K562 (cell line): ENCODE data around the gene DNMBP. TPM values are rescaled to one million over a fixed set of nuclear protein-coding genes. Genes with fewer than 3 reads are reported as not detected.

Experiments used
- HDAC6 ChIP-seq: IDR thresholded peaks from 2 replicates; pipeline ENCODE4 v1.6.1; 2012; ENCODE audit warnings: low read depth, mild to moderate bottlenecking, control low read depth, inconsistent platforms, low read length, moderate library complexity
- KLF1 ChIP-seq: fragments of 450-650 bp; IDR thresholded peaks from 2 replicates; pipeline ENCODE4 v1.6.1; 2016; ENCODE audit warnings: missing genetic modification characterization, missing compliant biosample characterization
- MCM2 ChIP-seq: fragments of 450-650 bp; IDR thresholded peaks from 2 replicates; pipeline ENCODE4 v1.6.1; 2017; ENCODE audit warnings: low read depth, mild to moderate bottlenecking
- STAT5A ChIP-seq: IDR thresholded peaks from 2 replicates; pipeline ENCODE4 v1.6.1; 2012; ENCODE audit warnings: low read length, inconsistent platforms, borderline replicate concordance
- TEAD2 ChIP-seq: fragments of 450-650 bp; IDR thresholded peaks from 2 replicates; pipeline ENCODE4 v1.6.1; 2016; ENCODE audit warnings: missing genetic modification characterization, control low read depth, missing compliant biosample characterization
- THAP12 ChIP-seq: fragments of 250-450 bp; sonication (Bioruptor Pico); IDR thresholded peaks from 2 replicates; pipeline ENCODE4 v1.9.0; 2021; ENCODE audit warnings: mild to moderate bottlenecking, inconsistent platforms
- ZFX ChIP-seq: sonication (generic); formaldehyde crosslinking; IDR thresholded peaks from 2 replicates; pipeline ENCODE4 v1.8.0; 2022; ENCODE audit warnings: mild to moderate bottlenecking, missing genetic modification reagents, moderate library complexity
- polyA plus RNA-seq, 8 experiments: library from polyadenylated mRNA; depleted of rRNA in 4 of 8; stranded (reverse) in 5 of 8; unstranded in 3 of 8; fragments of >200 nt; fragmentation: Nextera tagmentation in 2 of 8; fragmentation: Illumina TruSeq in 1 of 8; extraction: Ambion mirVana in 2 of 8; extraction: Trizol in 1 of 8; gene quantifications; 2 replicates each; pipeline versions ENCODE4 v1.2.1 to v1.2.3, GENCODE V29; 2011 to 2014; ENCODE audit warnings: inconsistent platforms in 1 of 8, missing spikeins in 1 of 8
- total RNA-seq, 7 experiments: library from RNA; depleted of rRNA in 6 of 7; stranded (reverse); fragments of >200 nt in 6 of 7; fragmentation: Illumina TruSeq in 2 of 7; extraction: Trizol in 2 of 7; gene quantifications; 2 replicates each; pipeline versions ENCODE4 v1.2.1 to v1.2.3, GENCODE V29; 2011 to 2021; ENCODE audit warnings: low replicate concordance in 1 of 7
- TF ChIP-seq, protein P1 (sequence below): fragments of 450-650 bp; IDR thresholded peaks from 2 replicates; pipeline ENCODE4 v1.6.1; 2016; ENCODE audit warnings: mild to moderate bottlenecking, moderate library complexity
- TF ChIP-seq, protein P2 (sequence below), 3 experiments: fragments of 200-800 bp in 1 of 3; sonication (Bioruptor generic) in 1 of 3; sonication (generic) in 1 of 3; formaldehyde crosslinking in 1 of 3; IDR thresholded peaks; 2 replicates each; pipeline versions ENCODE4 v1.6.1 to v1.8.0; 2016 to 2022; ENCODE audit warnings: mild to moderate bottlenecking in 2 of 3, missing compliant biosample characterization in 2 of 3, missing genetic modification characterization in 2 of 3, missing genetic modification reagents in 1 of 3
- TF ChIP-seq, protein P3 (sequence below): fragments of 250-450 bp; sonication (Bioruptor Pico); IDR thresholded peaks from 2 replicates; pipeline ENCODE4 v1.4.0; 2020; ENCODE audit warnings: borderline replicate concordance

The DNMBP gene
- total and polyA plus RNA-seq, 9 of the 15 experiments (the other 6 are each of a cell fraction or from before 2014, with no cell fraction given): 0.83 to 3.7 (median 2.2) TPM

- TF ChIP-seq, protein P1, sequence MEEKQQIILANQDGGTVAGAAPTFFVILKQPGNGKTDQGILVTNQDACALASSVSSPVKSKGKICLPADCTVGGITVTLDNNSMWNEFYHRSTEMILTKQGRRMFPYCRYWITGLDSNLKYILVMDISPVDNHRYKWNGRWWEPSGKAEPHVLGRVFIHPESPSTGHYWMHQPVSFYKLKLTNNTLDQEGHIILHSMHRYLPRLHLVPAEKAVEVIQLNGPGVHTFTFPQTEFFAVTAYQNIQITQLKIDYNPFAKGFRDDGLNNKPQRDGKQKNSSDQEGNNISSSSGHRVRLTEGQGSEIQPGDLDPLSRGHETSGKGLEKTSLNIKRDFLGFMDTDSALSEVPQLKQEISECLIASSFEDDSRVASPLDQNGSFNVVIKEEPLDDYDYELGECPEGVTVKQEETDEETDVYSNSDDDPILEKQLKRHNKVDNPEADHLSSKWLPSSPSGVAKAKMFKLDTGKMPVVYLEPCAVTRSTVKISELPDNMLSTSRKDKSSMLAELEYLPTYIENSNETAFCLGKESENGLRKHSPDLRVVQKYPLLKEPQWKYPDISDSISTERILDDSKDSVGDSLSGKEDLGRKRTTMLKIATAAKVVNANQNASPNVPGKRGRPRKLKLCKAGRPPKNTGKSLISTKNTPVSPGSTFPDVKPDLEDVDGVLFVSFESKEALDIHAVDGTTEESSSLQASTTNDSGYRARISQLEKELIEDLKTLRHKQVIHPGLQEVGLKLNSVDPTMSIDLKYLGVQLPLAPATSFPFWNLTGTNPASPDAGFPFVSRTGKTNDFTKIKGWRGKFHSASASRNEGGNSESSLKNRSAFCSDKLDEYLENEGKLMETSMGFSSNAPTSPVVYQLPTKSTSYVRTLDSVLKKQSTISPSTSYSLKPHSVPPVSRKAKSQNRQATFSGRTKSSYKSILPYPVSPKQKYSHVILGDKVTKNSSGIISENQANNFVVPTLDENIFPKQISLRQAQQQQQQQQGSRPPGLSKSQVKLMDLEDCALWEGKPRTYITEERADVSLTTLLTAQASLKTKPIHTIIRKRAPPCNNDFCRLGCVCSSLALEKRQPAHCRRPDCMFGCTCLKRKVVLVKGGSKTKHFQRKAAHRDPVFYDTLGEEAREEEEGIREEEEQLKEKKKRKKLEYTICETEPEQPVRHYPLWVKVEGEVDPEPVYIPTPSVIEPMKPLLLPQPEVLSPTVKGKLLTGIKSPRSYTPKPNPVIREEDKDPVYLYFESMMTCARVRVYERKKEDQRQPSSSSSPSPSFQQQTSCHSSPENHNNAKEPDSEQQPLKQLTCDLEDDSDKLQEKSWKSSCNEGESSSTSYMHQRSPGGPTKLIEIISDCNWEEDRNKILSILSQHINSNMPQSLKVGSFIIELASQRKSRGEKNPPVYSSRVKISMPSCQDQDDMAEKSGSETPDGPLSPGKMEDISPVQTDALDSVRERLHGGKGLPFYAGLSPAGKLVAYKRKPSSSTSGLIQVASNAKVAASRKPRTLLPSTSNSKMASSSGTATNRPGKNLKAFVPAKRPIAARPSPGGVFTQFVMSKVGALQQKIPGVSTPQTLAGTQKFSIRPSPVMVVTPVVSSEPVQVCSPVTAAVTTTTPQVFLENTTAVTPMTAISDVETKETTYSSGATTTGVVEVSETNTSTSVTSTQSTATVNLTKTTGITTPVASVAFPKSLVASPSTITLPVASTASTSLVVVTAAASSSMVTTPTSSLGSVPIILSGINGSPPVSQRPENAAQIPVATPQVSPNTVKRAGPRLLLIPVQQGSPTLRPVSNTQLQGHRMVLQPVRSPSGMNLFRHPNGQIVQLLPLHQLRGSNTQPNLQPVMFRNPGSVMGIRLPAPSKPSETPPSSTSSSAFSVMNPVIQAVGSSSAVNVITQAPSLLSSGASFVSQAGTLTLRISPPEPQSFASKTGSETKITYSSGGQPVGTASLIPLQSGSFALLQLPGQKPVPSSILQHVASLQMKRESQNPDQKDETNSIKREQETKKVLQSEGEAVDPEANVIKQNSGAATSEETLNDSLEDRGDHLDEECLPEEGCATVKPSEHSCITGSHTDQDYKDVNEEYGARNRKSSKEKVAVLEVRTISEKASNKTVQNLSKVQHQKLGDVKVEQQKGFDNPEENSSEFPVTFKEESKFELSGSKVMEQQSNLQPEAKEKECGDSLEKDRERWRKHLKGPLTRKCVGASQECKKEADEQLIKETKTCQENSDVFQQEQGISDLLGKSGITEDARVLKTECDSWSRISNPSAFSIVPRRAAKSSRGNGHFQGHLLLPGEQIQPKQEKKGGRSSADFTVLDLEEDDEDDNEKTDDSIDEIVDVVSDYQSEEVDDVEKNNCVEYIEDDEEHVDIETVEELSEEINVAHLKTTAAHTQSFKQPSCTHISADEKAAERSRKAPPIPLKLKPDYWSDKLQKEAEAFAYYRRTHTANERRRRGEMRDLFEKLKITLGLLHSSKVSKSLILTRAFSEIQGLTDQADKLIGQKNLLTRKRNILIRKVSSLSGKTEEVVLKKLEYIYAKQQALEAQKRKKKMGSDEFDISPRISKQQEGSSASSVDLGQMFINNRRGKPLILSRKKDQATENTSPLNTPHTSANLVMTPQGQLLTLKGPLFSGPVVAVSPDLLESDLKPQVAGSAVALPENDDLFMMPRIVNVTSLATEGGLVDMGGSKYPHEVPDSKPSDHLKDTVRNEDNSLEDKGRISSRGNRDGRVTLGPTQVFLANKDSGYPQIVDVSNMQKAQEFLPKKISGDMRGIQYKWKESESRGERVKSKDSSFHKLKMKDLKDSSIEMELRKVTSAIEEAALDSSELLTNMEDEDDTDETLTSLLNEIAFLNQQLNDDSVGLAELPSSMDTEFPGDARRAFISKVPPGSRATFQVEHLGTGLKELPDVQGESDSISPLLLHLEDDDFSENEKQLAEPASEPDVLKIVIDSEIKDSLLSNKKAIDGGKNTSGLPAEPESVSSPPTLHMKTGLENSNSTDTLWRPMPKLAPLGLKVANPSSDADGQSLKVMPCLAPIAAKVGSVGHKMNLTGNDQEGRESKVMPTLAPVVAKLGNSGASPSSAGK: peak; percentile 45; the same call in 1 of the 2 replicates
- TF ChIP-seq, protein P2, sequence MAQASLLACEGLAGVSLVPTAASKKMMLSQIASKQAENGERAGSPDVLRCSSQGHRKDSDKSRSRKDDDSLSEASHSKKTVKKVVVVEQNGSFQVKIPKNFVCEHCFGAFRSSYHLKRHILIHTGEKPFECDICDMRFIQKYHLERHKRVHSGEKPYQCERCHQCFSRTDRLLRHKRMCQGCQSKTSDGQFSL (CRISPR knock-in tag; IDR thresholded peaks at IDR 0.05): no peak
- TF ChIP-seq, protein P2 (tag; IDR thresholded peaks at IDR 0.05): no peak
- no peak for TF ChIP-seq KLF1
- no peak for TF ChIP-seq MCM2
- TF ChIP-seq THAP12: no peak
- peak; percentile 23; the same call in 1 of the 2 replicates for TF ChIP-seq ZFX
- no peak for TF ChIP-seq STAT5A
- TF ChIP-seq, protein P3, sequence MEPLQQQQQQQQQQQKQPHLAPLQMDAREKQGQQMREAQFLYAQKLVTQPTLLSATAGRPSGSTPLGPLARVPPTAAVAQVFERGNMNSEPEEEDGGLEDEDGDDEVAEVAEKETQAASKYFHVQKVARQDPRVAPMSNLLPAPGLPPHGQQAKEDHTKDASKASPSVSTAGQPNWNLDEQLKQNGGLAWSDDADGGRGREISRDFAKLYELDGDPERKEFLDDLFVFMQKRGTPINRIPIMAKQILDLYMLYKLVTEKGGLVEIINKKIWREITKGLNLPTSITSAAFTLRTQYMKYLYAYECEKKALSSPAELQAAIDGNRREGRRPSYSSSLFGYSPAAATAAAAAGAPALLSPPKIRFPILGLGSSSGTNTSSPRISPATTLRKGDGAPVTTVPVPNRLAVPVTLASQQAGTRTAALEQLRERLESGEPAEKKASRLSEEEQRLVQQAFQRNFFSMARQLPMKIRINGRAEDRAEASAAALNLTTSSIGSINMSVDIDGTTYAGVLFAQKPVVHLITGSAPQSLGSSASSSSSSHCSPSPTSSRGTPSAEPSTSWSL: no peak
- no peak for TF ChIP-seq HDAC6
- TF ChIP-seq TEAD2: no peak
These were observed 26.3 kb downstream of the DNMBP start (continued) for GRCh38 chr10:99983280-99983988.
